H1 (cell line): ENCODE data around the gene ZNF350.

Experiments
- CEBPB ChIP-seq: IDR thresholded peaks from 2 replicates; pipeline ENCODE4 v1.6.1; 2012; ENCODE audit warnings: low read depth, low read length
- EP300 ChIP-seq, 2 experiments: IDR thresholded peaks; 1 replicate in 1 of 2; 2 replicates in 1 of 2; pipeline ENCODE4 v1.6.1; 2011 to 2012; ENCODE audit warnings: low read depth in 2 of 2, low read length in 2 of 2, mild to moderate bottlenecking in 2 of 2, borderline replicate concordance in 1 of 2, inconsistent platforms in 1 of 2, moderate library complexity in 1 of 2
- GABPA ChIP-seq: IDR thresholded peaks from 2 replicates; pipeline ENCODE4 v1.6.1; 2011; ENCODE audit warnings: mild to moderate bottlenecking, low read length, moderate library complexity, borderline replicate concordance; ENCODE audit not compliant: insufficient read depth
- JUND ChIP-seq: IDR thresholded peaks from 2 replicates; pipeline ENCODE4 v1.6.1; 2011; ENCODE audit warnings: mild to moderate bottlenecking, improper control_type of control experiment, low read length
- PHF8 ChIP-seq: fragments of 200-600 bp; sonication (generic); conservative IDR thresholded peaks from 2 replicates; pipeline ENCODE4 v1.7.1; 2012; ENCODE audit warnings: low read depth, mild to moderate bottlenecking, inconsistent platforms, low read length, moderate library complexity
- POLR2A ChIP-seq, 2 experiments: IDR thresholded peaks; 1 replicate in 1 of 2; 2 replicates in 1 of 2; pipeline ENCODE4 v1.6.1; 2011; ENCODE audit warnings: low read depth in 2 of 2, low read length in 2 of 2, mild to moderate bottlenecking in 2 of 2; ENCODE audit errors: control extremely low read depth in 1 of 2
- TF ChIP-seq, protein P1 (sequence below): IDR thresholded peaks from 2 replicates; pipeline ENCODE4 v1.6.1; 2011; ENCODE audit warnings: low read length, improper control_type of control experiment
- TF ChIP-seq, protein P2 (sequence below), 3 experiments: IDR thresholded peaks; 1 replicate in 2 of 3; 2 replicates in 1 of 3; pipeline versions ENCODE4 v1.5.1 to v1.6.1; 2011; ENCODE audit warnings: low read length in 3 of 3, mild to moderate bottlenecking in 3 of 3, inconsistent platforms in 2 of 3, low read depth in 1 of 3, moderate library complexity in 1 of 3; ENCODE audit not compliant: insufficient read depth in 1 of 3; ENCODE audit errors: control extremely low read depth in 1 of 3

- TF ChIP-seq PHF8: no peak
- TF ChIP-seq, protein P1, sequence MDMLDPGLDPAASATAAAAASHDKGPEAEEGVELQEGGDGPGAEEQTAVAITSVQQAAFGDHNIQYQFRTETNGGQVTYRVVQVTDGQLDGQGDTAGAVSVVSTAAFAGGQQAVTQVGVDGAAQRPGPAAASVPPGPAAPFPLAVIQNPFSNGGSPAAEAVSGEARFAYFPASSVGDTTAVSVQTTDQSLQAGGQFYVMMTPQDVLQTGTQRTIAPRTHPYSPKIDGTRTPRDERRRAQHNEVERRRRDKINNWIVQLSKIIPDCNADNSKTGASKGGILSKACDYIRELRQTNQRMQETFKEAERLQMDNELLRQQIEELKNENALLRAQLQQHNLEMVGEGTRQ: no peak
- TF ChIP-seq, protein P2, sequence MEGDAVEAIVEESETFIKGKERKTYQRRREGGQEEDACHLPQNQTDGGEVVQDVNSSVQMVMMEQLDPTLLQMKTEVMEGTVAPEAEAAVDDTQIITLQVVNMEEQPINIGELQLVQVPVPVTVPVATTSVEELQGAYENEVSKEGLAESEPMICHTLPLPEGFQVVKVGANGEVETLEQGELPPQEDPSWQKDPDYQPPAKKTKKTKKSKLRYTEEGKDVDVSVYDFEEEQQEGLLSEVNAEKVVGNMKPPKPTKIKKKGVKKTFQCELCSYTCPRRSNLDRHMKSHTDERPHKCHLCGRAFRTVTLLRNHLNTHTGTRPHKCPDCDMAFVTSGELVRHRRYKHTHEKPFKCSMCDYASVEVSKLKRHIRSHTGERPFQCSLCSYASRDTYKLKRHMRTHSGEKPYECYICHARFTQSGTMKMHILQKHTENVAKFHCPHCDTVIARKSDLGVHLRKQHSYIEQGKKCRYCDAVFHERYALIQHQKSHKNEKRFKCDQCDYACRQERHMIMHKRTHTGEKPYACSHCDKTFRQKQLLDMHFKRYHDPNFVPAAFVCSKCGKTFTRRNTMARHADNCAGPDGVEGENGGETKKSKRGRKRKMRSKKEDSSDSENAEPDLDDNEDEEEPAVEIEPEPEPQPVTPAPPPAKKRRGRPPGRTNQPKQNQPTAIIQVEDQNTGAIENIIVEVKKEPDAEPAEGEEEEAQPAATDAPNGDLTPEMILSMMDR (IDR thresholded peaks at IDR 0.05; ENCODE audit: control extremely low read depth in 1 of 3, insufficient read depth in 1 of 3, low read depth in 1 of 3, low read length in 3 of 3): no peak
- no peak for TF ChIP-seq EP300 (IDR thresholded peaks at IDR 0.05; ENCODE audit: borderline replicate concordance in 1 of 2, low read depth in 2 of 2, low read length in 2 of 2)
- TF ChIP-seq JUND: no peak
- no peak for TF ChIP-seq POLR2A (IDR thresholded peaks at IDR 0.05; ENCODE audit: control extremely low read depth in 1 of 2, low read depth in 2 of 2, low read length in 2 of 2)
- no peak for TF ChIP-seq CEBPB
- TF ChIP-seq GABPA: no peak
These were observed 47.5 kb upstream of the ZNF350 start for GRCh38 chr19:52034051-52034728.
